ENCODE data around the gene DKC1.

DKC1 gene

GRCh38 chrX:154795016-154795415 is 32.4 kb downstream of the DKC1 start:
- no peak overlapping the region for H3K27ac Mint-ChIP-seq
- H3K36me3 Mint-ChIP-seq (ENCODE audit: low read depth): no peaks in the 10 kb centered on the region
- no peaks in the 10 kb centered on the region for H3K9me3 Mint-ChIP-seq
- H3K4me3 Mint-ChIP-seq: no peak overlapping the region
- H3K27me3 Mint-ChIP-seq: no peaks in the 10 kb centered on the region
- H3K4me1 Mint-ChIP-seq (ENCODE audit: low read depth): peaks cover 55% of the 10 kb centered on the region

- H3K27ac Mint-ChIP-seq: no peak overlapping the region
- H3K4me1 Mint-ChIP-seq (ENCODE audit: low read depth): peaks cover 61% of the 10 kb centered on the region
- H3K9me3 Mint-ChIP-seq: no peaks in the 10 kb centered on the region
- no peaks in the 10 kb centered on the region for H3K36me3 Mint-ChIP-seq (ENCODE audit: low read depth)
- no peaks in the 10 kb centered on the region for H3K27me3 Mint-ChIP-seq
- H3K4me3 Mint-ChIP-seq: no peak overlapping the region
These were observed 34.3 kb downstream of the DKC1 start for GRCh38 chrX:154797006-154797405.

- Mint-ChIP-seq H3K4me3 (peak overlapping the region; percentile 48), H3K27me3 (no peaks in the 10 kb centered on the region), H3K36me3 (ENCODE audit: low read depth) (no peaks in the 10 kb centered on the region), H3K27ac (peak overlapping the region; percentile 93), H3K4me1 (ENCODE audit: low read depth) (peaks cover 75% of the 10 kb centered on the region), H3K9me3 (no peaks in the 10 kb centered on the region)
These were observed 37.1 kb downstream of the DKC1 start for GRCh38 chrX:154799556-154800348.

GRCh38 chrX:154800478-154801210 is 38.0 kb downstream of the DKC1 start:
- no peaks in the 10 kb centered on the region for H3K27me3 Mint-ChIP-seq
- H3K4me3 Mint-ChIP-seq: peak overlapping the region; percentile 13
- peak overlapping the region; percentile 93 for H3K27ac Mint-ChIP-seq
- H3K36me3 Mint-ChIP-seq (ENCODE audit: low read depth): no peaks in the 10 kb centered on the region
- no peaks in the 10 kb centered on the region for H3K9me3 Mint-ChIP-seq
- H3K4me1 Mint-ChIP-seq (ENCODE audit: low read depth): peaks cover 78% of the 10 kb centered on the region

DNA sequence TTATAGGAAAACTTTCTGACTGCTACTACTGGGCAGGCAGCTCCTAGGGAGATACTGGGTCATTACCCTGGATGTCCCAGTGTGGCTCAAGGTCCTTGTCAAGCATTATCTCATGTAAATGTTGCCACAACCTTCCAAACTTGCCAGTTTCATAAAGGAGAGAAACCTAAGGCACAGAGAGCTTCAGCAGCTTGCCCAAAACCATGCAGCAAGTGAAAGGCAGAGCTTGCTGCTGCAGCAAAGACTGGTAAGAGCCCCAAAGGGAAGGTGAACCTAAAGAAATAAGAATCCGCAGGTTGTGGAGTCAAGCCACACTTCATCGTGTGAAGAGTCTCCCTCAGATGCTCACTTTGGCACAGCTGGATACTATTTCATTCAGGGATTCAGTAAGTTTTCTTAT is 40.3 kb downstream of the DKC1 start:
- Mint-ChIP-seq H3K27ac (no peak overlapping the region), H3K4me3 (no peak overlapping the region)

DNA sequence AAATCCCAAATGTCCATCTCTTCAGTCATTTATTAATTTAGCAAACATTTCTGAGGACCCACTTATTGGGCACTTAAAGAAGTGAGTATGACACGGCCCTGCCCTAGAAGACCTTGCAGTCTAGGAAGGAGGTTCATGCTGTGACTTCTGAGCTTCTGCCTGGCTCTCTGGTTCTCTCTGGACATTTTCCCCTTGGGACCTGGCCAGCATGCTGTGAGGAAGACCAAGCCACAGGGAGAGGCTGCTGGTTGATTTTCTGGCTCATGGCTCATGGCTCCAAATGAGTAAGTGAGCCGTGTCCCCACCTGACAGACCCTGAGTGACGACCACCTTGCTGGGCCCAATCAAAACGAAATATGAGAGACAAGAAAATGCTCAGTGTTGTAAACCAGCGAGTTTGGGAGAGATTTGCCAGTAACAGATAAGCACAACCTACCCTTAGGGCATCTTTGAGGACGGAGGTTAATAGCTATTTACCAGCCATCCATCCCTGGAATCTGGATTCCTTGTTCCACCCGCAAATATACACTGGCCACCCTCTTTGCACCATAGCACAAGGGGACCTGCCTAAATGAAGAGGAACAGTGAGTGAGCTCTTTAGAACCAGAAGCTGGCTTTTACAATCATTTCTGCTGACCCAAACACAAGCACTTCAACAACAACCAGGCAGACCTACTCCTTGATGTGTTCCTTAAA is 41.7 kb downstream of the DKC1 start:
- Mint-ChIP-seq H3K27me3 (no peaks in the 10 kb centered on the region), H3K27ac (no peak overlapping the region), H3K9me3 (no peaks in the 10 kb centered on the region), H3K4me1 (ENCODE audit: low read depth) (peaks cover 55% of the 10 kb centered on the region), H3K36me3 (ENCODE audit: low read depth) (no peaks in the 10 kb centered on the region), H3K4me3 (peak overlapping the region; percentile 79)

More for the DNA sequence above, 40.3 kb downstream of the DKC1 start:
- Mint-ChIP-seq H3K27me3 (no peaks in the 10 kb centered on the region), H3K4me1 (ENCODE audit: low read depth) (peaks cover 69% of the 10 kb centered on the region), H3K9me3 (no peaks in the 10 kb centered on the region), H3K36me3 (ENCODE audit: low read depth) (no peaks in the 10 kb centered on the region)

- no peak within 1 kb of the TSS for H3K27ac Mint-ChIP-seq
- peak within 1 kb of the TSS; percentile 79 for H3K4me3 Mint-ChIP-seq
- no peaks in the 10 kb centered on the region for H3K36me3 Mint-ChIP-seq (ENCODE audit: low read depth)
- H3K27me3 Mint-ChIP-seq: no peaks in the 10 kb centered on the region
- peaks cover 52% of the 10 kb centered on the region for H3K4me1 Mint-ChIP-seq (ENCODE audit: low read depth)
- H3K9me3 Mint-ChIP-seq: no peaks in the 10 kb centered on the region
These were observed 42.5 kb downstream of the DKC1 start, which contains the start of gene MPP1 for GRCh38 chrX:154804957-154805695. Gene MPP1 (minus strand): TSS chrX:154805485. CDS start chrX:154805373, 112 bp downstream.

GRCh38 chrX:154805696-154806091 is 43.0 kb downstream of the DKC1 start:
- H3K27ac Mint-ChIP-seq: no peak overlapping the region
- no peaks in the 10 kb centered on the region for H3K27me3 Mint-ChIP-seq
- peak overlapping the region; percentile 79 for H3K4me3 Mint-ChIP-seq
- H3K4me1 Mint-ChIP-seq (ENCODE audit: low read depth): peaks cover 46% of the 10 kb centered on the region
- H3K9me3 Mint-ChIP-seq: no peaks in the 10 kb centered on the region
- no peaks in the 10 kb centered on the region for H3K36me3 Mint-ChIP-seq (ENCODE audit: low read depth)

DNA sequence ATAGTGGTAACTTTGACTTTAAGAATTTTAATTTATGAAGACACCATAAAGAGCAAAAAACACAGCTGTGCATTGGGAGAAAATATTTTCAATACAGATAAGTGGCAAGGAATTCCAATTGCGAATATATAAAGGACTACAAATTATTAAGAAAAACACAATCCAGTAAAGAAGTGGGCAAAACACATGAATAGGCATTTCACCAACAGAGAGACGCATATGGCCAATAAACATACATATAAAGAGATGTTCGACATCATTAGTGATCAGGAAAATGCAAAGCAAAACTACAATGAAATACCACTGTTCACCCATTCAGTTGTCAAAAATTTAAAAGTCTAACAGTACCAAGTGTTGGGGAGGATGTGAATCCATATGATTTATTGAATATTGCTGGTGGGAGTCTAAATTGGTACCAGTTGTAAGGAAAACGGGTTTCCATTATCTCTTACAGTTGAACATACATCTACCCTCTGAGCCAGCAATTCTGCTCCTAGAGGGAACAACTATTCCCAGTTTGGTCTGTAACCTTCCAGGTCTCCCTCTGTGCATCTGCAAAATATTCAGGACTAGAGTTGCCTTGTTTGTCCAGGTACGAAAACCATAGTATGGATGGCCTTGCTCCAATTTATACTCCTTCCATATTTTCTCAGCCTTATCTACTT is 44.3 kb downstream of the DKC1 start:
- Mint-ChIP-seq H3K27ac (no peak overlapping the region), H3K9me3 (no peaks in the 10 kb centered on the region), H3K36me3 (ENCODE audit: low read depth) (no peaks in the 10 kb centered on the region), H3K4me1 (ENCODE audit: low read depth) (peaks cover 37% of the 10 kb centered on the region), H3K27me3 (no peaks in the 10 kb centered on the region), H3K4me3 (no peak overlapping the region)

- H3K36me3 Mint-ChIP-seq (ENCODE audit: low read depth): no peaks in the 10 kb centered on the region
- H3K9me3 Mint-ChIP-seq: no peaks in the 10 kb centered on the region
- H3K27ac Mint-ChIP-seq: no peak overlapping the region
- H3K27me3 Mint-ChIP-seq: no peaks in the 10 kb centered on the region
- peaks cover 11% of the 10 kb centered on the region for H3K4me1 Mint-ChIP-seq (ENCODE audit: low read depth)
- no peak overlapping the region for H3K4me3 Mint-ChIP-seq
These were observed 47.4 kb downstream of the DKC1 start for GRCh38 chrX:154809939-154810665.

- H3K4me3 Mint-ChIP-seq: no peak overlapping the region
- no peaks in the 10 kb centered on the region for H3K27me3 Mint-ChIP-seq
- H3K27ac Mint-ChIP-seq: no peak overlapping the region
- H3K4me1 Mint-ChIP-seq (ENCODE audit: low read depth): peaks cover 4% of the 10 kb centered on the region
- no peaks in the 10 kb centered on the region for H3K9me3 Mint-ChIP-seq
- H3K36me3 Mint-ChIP-seq (ENCODE audit: low read depth): no peaks in the 10 kb centered on the region
These were observed 49.9 kb downstream of the DKC1 start for GRCh38 chrX:154812341-154813101.

DNA sequence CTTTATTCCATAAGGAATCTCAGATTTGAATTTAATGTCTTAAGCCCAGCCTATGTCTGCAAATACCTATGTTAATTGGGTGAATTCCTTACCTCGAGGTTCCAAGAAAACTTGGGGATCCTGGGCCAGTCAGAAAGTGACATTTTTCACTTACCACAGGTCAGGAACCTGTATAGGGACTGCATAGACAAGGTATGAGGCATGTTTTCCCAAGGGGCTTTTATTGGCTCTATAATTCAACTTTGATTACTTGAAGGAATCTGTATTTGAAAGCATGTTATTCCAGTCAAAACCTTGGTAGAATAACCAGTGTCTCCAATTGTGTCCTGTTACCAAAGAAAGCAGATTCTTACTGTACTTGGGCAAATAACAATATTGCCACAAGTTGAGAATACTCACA is 51.1 kb downstream of the DKC1 start:
- Mint-ChIP-seq H3K4me3 (no peak overlapping the region), H3K27ac (no peak overlapping the region), H3K27me3 (no peaks in the 10 kb centered on the region), H3K9me3 (no peaks in the 10 kb centered on the region), H3K36me3 (ENCODE audit: low read depth) (no peaks in the 10 kb centered on the region), H3K4me1 (ENCODE audit: low read depth) (peaks cover 4% of the 10 kb centered on the region)

DNA sequence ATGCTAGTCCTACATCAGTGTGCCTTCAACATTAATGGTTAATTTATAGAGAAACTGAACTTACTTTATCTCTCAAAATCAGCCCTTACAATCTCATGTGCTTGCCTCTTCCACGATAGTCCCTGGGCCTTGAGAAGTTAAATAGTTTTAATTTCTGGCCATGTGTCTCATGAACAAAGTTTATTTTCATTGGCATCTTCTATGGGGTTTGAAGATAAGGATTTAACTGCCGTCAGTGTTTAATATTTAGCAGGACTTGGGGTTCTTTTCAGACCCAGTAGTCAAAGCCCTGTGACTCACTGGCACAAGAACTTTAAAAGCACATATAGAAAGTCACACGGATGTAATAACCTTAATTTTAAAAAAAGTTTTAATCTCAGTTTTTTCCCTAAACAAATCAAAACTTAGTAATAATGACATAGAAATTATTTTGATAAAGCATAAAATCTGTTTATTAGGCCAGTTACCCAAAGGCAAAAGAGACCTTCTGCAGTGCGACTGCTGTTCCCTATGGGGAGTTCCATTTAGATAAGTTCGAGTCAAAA is 52.7 kb downstream of the DKC1 start:
- H3K9me3 Mint-ChIP-seq: no peaks in the 10 kb centered on the region
- H3K27me3 Mint-ChIP-seq: no peaks in the 10 kb centered on the region
- H3K4me3 Mint-ChIP-seq: no peak overlapping the region
- no peaks in the 10 kb centered on the region for H3K36me3 Mint-ChIP-seq (ENCODE audit: low read depth)
- H3K27ac Mint-ChIP-seq: no peak overlapping the region
- H3K4me1 Mint-ChIP-seq (ENCODE audit: low read depth): no peaks in the 10 kb centered on the region

Data from stimulated activated naive CD8-positive, alpha-beta T cell treated with anti-CD3 and anti-CD28 coated beads, Interleukin-15, Interleukin-2, amounts not matched to agents 100 ng/mL and 50 ng/mL, for 24 hours (primary cell).